ENCODE measurements around the gene IFIT1. TPM values are rescaled to one million over a fixed set of nuclear protein-coding genes. Genes with fewer than 3 reads are reported as not detected.
"Not testable (repeated sequence)": the region's sequence is repeated elsewhere in the genome, so short reads cannot be mapped to it uniquely, and the experiment has no call there.

The IFIT1 gene
- total and polyA plus RNA-seq, 8 donors = 0.29 to 12.1 (median 4.3) TPM

- no peaks in the 10 kb centered on the region for H3K27me3 ChIP-seq
- no peaks in the 10 kb centered on the region for H3K4me1 ChIP-seq
- H3K4me3 ChIP-seq = no peak overlapping the region
- TF ChIP-seq POLR2AphosphoS5 (IDR thresholded peaks at IDR 0.05) = no peak
- TF ChIP-seq, protein P1, sequence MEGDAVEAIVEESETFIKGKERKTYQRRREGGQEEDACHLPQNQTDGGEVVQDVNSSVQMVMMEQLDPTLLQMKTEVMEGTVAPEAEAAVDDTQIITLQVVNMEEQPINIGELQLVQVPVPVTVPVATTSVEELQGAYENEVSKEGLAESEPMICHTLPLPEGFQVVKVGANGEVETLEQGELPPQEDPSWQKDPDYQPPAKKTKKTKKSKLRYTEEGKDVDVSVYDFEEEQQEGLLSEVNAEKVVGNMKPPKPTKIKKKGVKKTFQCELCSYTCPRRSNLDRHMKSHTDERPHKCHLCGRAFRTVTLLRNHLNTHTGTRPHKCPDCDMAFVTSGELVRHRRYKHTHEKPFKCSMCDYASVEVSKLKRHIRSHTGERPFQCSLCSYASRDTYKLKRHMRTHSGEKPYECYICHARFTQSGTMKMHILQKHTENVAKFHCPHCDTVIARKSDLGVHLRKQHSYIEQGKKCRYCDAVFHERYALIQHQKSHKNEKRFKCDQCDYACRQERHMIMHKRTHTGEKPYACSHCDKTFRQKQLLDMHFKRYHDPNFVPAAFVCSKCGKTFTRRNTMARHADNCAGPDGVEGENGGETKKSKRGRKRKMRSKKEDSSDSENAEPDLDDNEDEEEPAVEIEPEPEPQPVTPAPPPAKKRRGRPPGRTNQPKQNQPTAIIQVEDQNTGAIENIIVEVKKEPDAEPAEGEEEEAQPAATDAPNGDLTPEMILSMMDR (IDR thresholded peaks at IDR 0.05) = no peak
- TF ChIP-seq POLR2A (IDR thresholded peaks at IDR 0.05) = no peak
- TF ChIP-seq EP300 (IDR thresholded peaks at IDR 0.05) = no peak
- 78 to 91% (median 88%) methylated on average over 4 of the region's 4 CpGs for WGBS, 5 donors
- H3K9me3 ChIP-seq = no peaks in the 10 kb centered on the region
- no peaks in the 10 kb centered on the region for H3K36me3 ChIP-seq
- intact Hi-C loops (cut with DNase I; ENCODE audit: low total_unique reads) = no loop called here
- H3K27ac ChIP-seq = peak overlapping the region in 1 of 5 donors; percentile 2
- no peak for DNase-seq
Observed at GRCh38 chr10:89384474-89385340, 7.7 kb upstream of the IFIT1 start.

DNA sequence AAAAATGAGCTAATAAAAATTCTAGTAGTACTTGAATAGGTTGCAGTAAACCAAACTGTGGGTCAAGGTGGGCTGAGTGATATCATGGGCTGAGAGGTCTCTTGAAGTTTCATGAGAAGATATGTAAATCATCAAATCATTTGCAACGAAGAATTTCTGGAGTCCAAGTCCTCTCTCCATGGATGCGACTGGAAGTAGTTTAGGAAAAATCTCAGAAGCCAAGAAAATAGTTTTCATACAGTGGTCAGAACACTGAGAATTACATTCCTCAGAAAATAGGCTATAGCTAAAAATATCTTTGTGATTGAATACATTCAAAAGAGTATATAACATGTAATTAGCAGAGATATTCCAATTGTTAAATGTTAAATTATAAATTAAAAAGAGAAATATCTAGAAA lies 3.6 kb upstream of the IFIT1 start:
- no peaks in the 10 kb centered on the region for H3K36me3 ChIP-seq
- no peak overlapping the region for H3K4me3 ChIP-seq
- 67 to 75% (median 70%) methylated on average over 2 of the region's 2 CpGs for WGBS, 5 donors
- no peak for TF ChIP-seq POLR2A (IDR thresholded peaks at IDR 0.05)
- no peak for TF ChIP-seq EP300 (IDR thresholded peaks at IDR 0.05)
- no peak for TF ChIP-seq POLR2AphosphoS5 (IDR thresholded peaks at IDR 0.05)
- TF ChIP-seq, protein P1 (IDR thresholded peaks at IDR 0.05) = no peak
- no peak for DNase-seq
- H3K9me3 ChIP-seq = no peaks in the 10 kb centered on the region
- no peaks in the 10 kb centered on the region for H3K27me3 ChIP-seq
- peaks cover 13 to 30% (median 20%) of the 10 kb centered on the region in 4 donors for H3K4me1 ChIP-seq
- no peak overlapping the region for H3K27ac ChIP-seq
- intact Hi-C loops (cut with DNase I; ENCODE audit: low total_unique reads) = no loop called here

GRCh38 chr10:89389254-89389653 lies 3.2 kb upstream of the IFIT1 start:
- Histone ChIP-seq H3K9me3 (no peaks in the 10 kb centered on the region), H3K27me3 (no peaks in the 10 kb centered on the region), H3K27ac (no peak overlapping the region), H3K4me1 (peaks cover 15 to 35% (median 22%) of the 10 kb centered on the region in 4 donors), H3K36me3 (no peaks in the 10 kb centered on the region), H3K4me3 (no peak overlapping the region)
- DNase-seq = peak in 1 of 2 donors; percentile 60
- TF ChIP-seq, protein P1 (IDR thresholded peaks at IDR 0.05) = peak in 2 of 7 experiments; percentile 16 to 34
- no peak for TF ChIP-seq EP300 (IDR thresholded peaks at IDR 0.05)
- intact Hi-C loops (cut with DNase I; ENCODE audit: low total_unique reads) = no loop called here
- WGBS, 5 donors = 72 to 91% (median 84%) methylated on average over 1 of the region's 1 CpG

DNA sequence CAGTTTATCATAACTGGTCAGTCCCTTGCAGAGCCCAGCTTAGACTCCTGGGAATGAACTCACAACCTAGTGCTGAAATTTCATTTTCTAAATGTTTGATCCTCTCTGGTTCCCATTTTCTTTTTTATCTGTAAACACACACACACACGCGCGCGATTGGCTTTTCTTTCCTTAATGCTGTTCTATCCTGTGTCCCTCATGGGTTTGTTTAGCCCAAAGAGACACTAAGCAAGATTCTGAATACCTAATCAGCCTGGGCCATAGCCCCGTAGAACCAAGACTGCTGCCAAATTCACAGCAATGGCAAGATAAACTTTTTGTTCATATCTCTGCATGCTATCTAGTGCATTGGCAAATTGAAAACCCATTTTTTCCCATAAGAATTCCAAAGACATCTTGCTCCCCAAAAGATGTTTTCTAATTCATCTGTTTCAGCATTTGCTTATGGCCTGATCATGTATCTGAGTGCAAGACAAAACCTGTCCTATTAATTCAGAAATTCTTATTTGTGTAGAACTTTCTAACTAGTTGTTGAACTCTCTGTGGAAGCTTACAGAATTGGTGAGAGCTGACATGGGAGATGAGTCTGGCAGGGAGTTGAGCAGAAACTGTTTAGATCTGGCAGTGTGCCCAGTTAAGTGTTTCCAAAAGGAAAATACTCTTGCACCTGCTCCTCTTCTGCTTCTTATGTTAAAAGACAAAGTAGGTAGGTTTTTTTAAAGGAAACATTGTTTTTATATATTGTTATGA lies 1.8 kb upstream of the IFIT1 start:
- intact Hi-C loops (cut with DNase I; ENCODE audit: low total_unique reads) = loop anchor here (10.0 kb wide), 1 partner anchor 136 kb away; the partner anchor contains the start of gene LIPA
- H3K27ac ChIP-seq = peak overlapping the region in 2 of 5 donors; percentile 85 to 89
- no peak for TF ChIP-seq POLR2AphosphoS5 (IDR thresholded peaks at IDR 0.05)
- TF ChIP-seq, protein P1 (IDR thresholded peaks at IDR 0.05) = no peak
- TF ChIP-seq EP300 (IDR thresholded peaks at IDR 0.05) = no peak
- no peak for TF ChIP-seq POLR2A (IDR thresholded peaks at IDR 0.05)
- no peaks in the 10 kb centered on the region for H3K36me3 ChIP-seq
- no peaks in the 10 kb centered on the region for H3K9me3 ChIP-seq
- H3K4me3 ChIP-seq = no peak overlapping the region
- WGBS, 5 donors = 51 to 83% (median 62%) methylated on average over 5 of the region's 5 CpGs
- peak in 1 of 2 donors; percentile 45 for DNase-seq
- peaks cover 15 to 49% (median 25%) of the 10 kb centered on the region in 4 donors for H3K4me1 ChIP-seq
- no peaks in the 10 kb centered on the region for H3K27me3 ChIP-seq

GRCh38 chr10:89391226-89391576 lies 1.2 kb upstream of the IFIT1 start:
- DNase-seq, H3K27me3 ChIP-seq, H3K9me3 ChIP-seq, H3K4me3 ChIP-seq, H3K36me3 ChIP-seq: not testable (repeated sequence)
- intact Hi-C loops (cut with DNase I; ENCODE audit: low total_unique reads) = loop anchor here (10.0 kb wide), 1 partner anchor 136 kb away; the partner anchor contains the start of gene LIPA
- WGBS, 5 donors = 90 to 96% (median 95%) methylated on average over 4 of the region's 4 CpGs
- Histone ChIP-seq H3K27ac (peak overlapping the region in 2 of 5 donors; percentile 85 to 89), H3K4me1 (peaks cover 15 to 49% (median 25%) of the 10 kb centered on the region in 4 donors)

Measured in stomach (tissue), 9 donors.